ENCODE results near the gene TBX5. TPM values are rescaled to one million over a fixed set of nuclear protein-coding genes. Genes with fewer than 3 reads are reported as not detected.

The TBX5 gene
- total RNA-seq, 3 donors from 2014 or later, result not detected

DNA sequence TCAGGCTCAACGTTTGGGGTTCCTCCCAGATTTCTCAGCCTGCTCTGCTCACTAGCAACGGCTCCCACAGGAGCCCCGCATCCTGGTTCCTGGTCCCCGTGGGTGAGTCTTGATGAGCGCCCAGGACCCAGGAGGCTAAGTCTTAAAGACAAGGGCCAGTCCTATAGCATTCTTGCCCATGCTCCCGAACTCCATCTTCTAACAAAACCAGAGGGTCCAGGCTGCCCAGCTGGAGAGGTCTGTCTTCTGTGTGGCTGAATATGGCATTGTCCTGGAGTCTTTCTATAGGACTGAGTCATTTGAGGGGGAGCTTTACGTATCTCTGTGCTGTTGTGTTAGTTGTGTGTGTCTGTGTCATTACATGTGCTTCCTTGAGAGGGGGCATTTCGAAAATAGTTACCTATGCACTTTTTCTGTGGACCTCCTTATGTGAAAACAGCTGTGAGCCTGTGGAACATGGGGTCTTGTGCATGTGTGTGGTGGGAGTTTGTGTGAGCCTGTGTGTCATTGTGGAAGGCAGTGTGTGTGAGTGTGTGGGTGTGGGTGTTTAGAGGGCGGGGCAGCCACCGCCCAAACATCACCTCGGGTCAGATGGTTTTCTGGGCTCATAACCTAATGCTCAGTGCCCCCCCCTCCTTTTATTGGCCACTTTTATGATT lies 9.1 kb upstream of the TBX5 start:
- intact Hi-C loops (cut with DNase I, micrococcal nuclease), result no loop called here
- ATAC-seq, result no peak

DNA sequence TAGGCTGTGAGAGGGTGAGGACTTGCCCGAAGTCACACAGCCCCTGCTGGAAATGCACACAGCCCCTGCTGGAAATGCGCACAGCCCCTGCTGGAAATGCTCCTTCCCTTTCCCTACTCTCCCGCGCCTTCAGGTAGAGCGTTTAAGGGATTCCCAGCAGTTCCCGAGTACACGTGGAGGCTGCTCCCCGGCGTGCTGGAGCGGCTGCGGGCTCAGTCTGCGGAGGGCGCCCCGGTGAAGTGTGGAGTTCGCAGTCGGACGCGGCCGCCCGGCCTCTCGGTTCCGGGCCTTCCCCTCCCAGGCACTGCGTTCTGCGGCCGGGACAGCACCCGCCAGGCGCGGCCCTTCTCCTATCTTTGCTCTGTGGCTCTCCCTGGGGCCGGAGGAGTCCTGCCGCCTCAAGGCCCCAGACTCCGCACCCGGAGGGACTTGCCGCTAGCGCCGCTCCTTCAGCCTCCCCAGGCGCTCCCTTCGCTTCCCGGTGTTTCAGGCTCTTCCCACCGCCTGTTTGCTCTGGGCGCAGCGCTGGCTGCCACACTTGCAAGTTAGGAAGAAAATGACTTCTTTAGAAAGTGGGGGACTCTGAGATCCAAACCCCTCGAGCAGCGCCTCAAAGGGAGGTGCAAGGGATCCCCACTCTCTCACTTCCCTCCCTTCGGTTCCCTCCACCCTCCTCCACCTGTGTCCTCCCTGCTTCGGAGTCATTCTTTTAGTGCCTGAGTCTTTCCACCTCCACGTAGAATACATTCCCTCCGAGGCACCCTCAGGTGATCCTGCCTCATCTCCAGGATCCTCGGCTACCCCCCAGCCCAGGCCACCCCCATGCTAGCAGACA lies 8.3 kb upstream of the TBX5 start:
- DNase-seq (no peak), ATAC-seq (no peak)
- TF ChIP-seq CTCF (IDR thresholded peaks at IDR 0.05), result no peak
- Histone ChIP-seq H3K36me3 (ENCODE audit: low read depth) (no peaks in the 10 kb centered on the region), H3K9me3 (no peaks in the 10 kb centered on the region), H3K4me3 (no peak overlapping the region), H3K4me1 (ENCODE audit: low read depth) (no peaks in the 10 kb centered on the region)
- intact Hi-C loops (cut with DNase I, micrococcal nuclease), result no loop called here

More for the DNA sequence above, 9.1 kb upstream of the TBX5 start:
- Histone ChIP-seq H3K4me1 (ENCODE audit: low read depth) (no peaks in the 10 kb centered on the region), H3K36me3 (ENCODE audit: low read depth) (no peaks in the 10 kb centered on the region), H3K9me3 (no peaks in the 10 kb centered on the region), H3K4me3 (no peak overlapping the region)
- no peak for TF ChIP-seq CTCF (IDR thresholded peaks at IDR 0.05)
- no peak for DNase-seq

- no peak for TF ChIP-seq CTCF (IDR thresholded peaks at IDR 0.05)
- H3K36me3 ChIP-seq (ENCODE audit: low read depth), result no peaks in the 10 kb centered on the region
- no peak for ATAC-seq
- intact Hi-C loops (cut with DNase I, micrococcal nuclease), result no loop called here
- no peak for DNase-seq
- H3K4me1 ChIP-seq (ENCODE audit: low read depth), result no peaks in the 10 kb centered on the region
- H3K4me3 ChIP-seq, result no peak overlapping the region
- no peaks in the 10 kb centered on the region for H3K9me3 ChIP-seq
Observed at GRCh38 chr12:114412825-114413749, 7.1 kb upstream of the TBX5 start.

- no peak for ATAC-seq
- H3K4me3 ChIP-seq, result no peak overlapping the region
- H3K36me3 ChIP-seq (ENCODE audit: low read depth), result no peaks in the 10 kb centered on the region
- no peak for DNase-seq
- no peaks in the 10 kb centered on the region for H3K4me1 ChIP-seq (ENCODE audit: low read depth)
- no peaks in the 10 kb centered on the region for H3K9me3 ChIP-seq
- TF ChIP-seq CTCF (IDR thresholded peaks at IDR 0.05), result no peak
- intact Hi-C loops (cut with DNase I, micrococcal nuclease), result no loop called here
Observed at GRCh38 chr12:114412307-114412706, 6.4 kb upstream of the TBX5 start.

GRCh38 chr12:114411071-114411837 lies 5.3 kb upstream of the TBX5 start:
- intact Hi-C loops (cut with DNase I, micrococcal nuclease), result no loop called here

More at GRCh38 chr12:114411071-114411837, 5.3 kb upstream of the TBX5 start:
- ATAC-seq (no peak), DNase-seq (no peak)
- H3K4me3 ChIP-seq, result no peak overlapping the region
- TF ChIP-seq CTCF (IDR thresholded peaks at IDR 0.05), result no peak
- no peaks in the 10 kb centered on the region for H3K9me3 ChIP-seq
- H3K36me3 ChIP-seq (ENCODE audit: low read depth), result no peaks in the 10 kb centered on the region
- no peaks in the 10 kb centered on the region for H3K4me1 ChIP-seq (ENCODE audit: low read depth)

Data from mucosa of descending colon (tissue), 3 donors.